Measurements from ENCODE around the gene EPB41L1.

EPB41L1 gene

GRCh38 chr20:36279362-36279761, 124.8 kb downstream of the EPB41L1 start:
- Mint-ChIP-seq H3K27me3 (ENCODE audit: low read depth) (peaks cover 18% of the 10 kb centered on the region), H3K36me3 (ENCODE audit: low read depth) (no peaks in the 10 kb centered on the region), H3K4me3 (no peak overlapping the region), H3K4me1 (ENCODE audit: low read depth) (no peaks in the 10 kb centered on the region), H3K27ac (no peak overlapping the region), H3K9me3 (no peaks in the 10 kb centered on the region)
- no peak for DNase-seq (ENCODE audit: low spot score)

GRCh38 chr20:36279776-36280175, 125.2 kb downstream of the EPB41L1 start:
- Mint-ChIP-seq H3K27ac (no peak overlapping the region), H3K4me3 (no peak overlapping the region), H3K9me3 (no peaks in the 10 kb centered on the region), H3K27me3 (ENCODE audit: low read depth) (peaks cover 19% of the 10 kb centered on the region), H3K36me3 (ENCODE audit: low read depth) (no peaks in the 10 kb centered on the region), H3K4me1 (ENCODE audit: low read depth) (no peaks in the 10 kb centered on the region)
- DNase-seq (ENCODE audit: low spot score), result no peak

- Mint-ChIP-seq H3K27me3 (ENCODE audit: low read depth) (peaks cover 19% of the 10 kb centered on the region), H3K9me3 (no peaks in the 10 kb centered on the region), H3K36me3 (ENCODE audit: low read depth) (no peaks in the 10 kb centered on the region), H3K4me3 (no peak overlapping the region), H3K4me1 (ENCODE audit: low read depth) (no peaks in the 10 kb centered on the region), H3K27ac (no peak overlapping the region)
- DNase-seq (ENCODE audit: low spot score), result no peak
These were observed 127.3 kb downstream of the EPB41L1 start for GRCh38 chr20:36281785-36282380.

Measured in T-helper 2 cell treated with Interferon-gamma antibody and Interleukin-4, amounts not matched to agents 5 μg/mL and 100 μg/mL, for 36 hours (primary cell).